PC-3 (cell line): ENCODE results near the gene AASDHPPT. TPM values are rescaled to one million over a fixed set of nuclear protein-coding genes. Genes with fewer than 3 reads are reported as not detected.

Experiments used
- ATAC-seq: fragments of 200-7000 bp; cut with Tn5 transposase; 2 replicates; pipeline ENCODE4 v1.9.1; 2020; ENCODE audit warnings: mild to moderate bottlenecking, moderate library complexity
- BruUV-seq: library from RNA; stranded (reverse); fragments of 400-500 nt; replicated peaks from 2 replicates; lab custom pipeline; 2021; lab: Mats Ljungman, UMichigan
- CTCF ChIA-PET: fragments of 300-600 bp; sonication (Branson Sonifier 250); formaldehyde crosslinking; loops from one replicate; lab custom pipeline; 2022; ENCODE audit warnings: antibody characterized with exemption; lab: Charles Lee
- POLR2A ChIA-PET: fragments of 300-600 bp; sonication (Branson Sonifier 250); formaldehyde crosslinking; loops from one replicate; lab custom pipeline; 2022; ENCODE audit warnings: antibody characterized with exemption; ENCODE audit not compliant: unreplicated experiment; lab: Charles Lee
- DNase-seq: peaks from one replicate; pipeline ENCODE4 v3.0.0-alpha.2; 2015
- H2AFZ ChIP-seq: fragments of 300-600 bp; sonication (generic); 2 replicates; pipeline ENCODE4 v1.6.0; 2016; ENCODE audit warnings: antibody characterized with exemption, low read length
- H3F3A ChIP-seq: fragments of 300-600 bp; sonication (generic); one replicate; pipeline ENCODE4 v1.6.0; 2017; ENCODE audit warnings: antibody characterized with exemption, low read length, control low read depth, mild to moderate bottlenecking; ENCODE audit not compliant: unreplicated experiment
- H3K27ac ChIP-seq: fragments of 300-600 bp; sonication (generic); 2 replicates; pipeline ENCODE4 v1.5.1; 2016; ENCODE audit warnings: mild to moderate bottlenecking, low read length
- H3K27me3 ChIP-seq: fragments of 300-600 bp; sonication (generic); 2 replicates; pipeline ENCODE4 v1.6.1; 2016; ENCODE audit warnings: low read length, mixed read lengths
- H3K36me3 ChIP-seq: fragments of 300-600 bp; sonication (generic); 2 replicates; pipeline ENCODE4 v1.6.1; 2016; ENCODE audit warnings: low read depth, mixed run types, low read length, mixed read lengths
- H3K4me1 ChIP-seq: fragments of 300-600 bp; sonication (generic); 2 replicates; pipeline ENCODE4 v1.5.1; 2016; ENCODE audit warnings: low read length; ENCODE audit not compliant: insufficient read depth
- H3K4me2 ChIP-seq: fragments of 300-600 bp; sonication (generic); 2 replicates; pipeline ENCODE4 v1.6.0; 2016; ENCODE audit warnings: low read length
- H3K4me3 ChIP-seq: fragments of 300-600 bp; sonication (generic); 2 replicates; pipeline ENCODE4 v1.5.1; 2016; ENCODE audit warnings: mild to moderate bottlenecking, low read length, mixed read lengths
- H3K79me2 ChIP-seq: fragments of 300-600 bp; sonication (generic); 2 replicates; pipeline ENCODE4 v1.6.1; 2017; ENCODE audit warnings: low read length, mixed read lengths
- H3K9ac ChIP-seq: fragments of 300-600 bp; sonication (generic); 2 replicates; pipeline ENCODE4 v1.6.0; 2016; ENCODE audit warnings: mild to moderate bottlenecking, low read length
- H3K9me2 ChIP-seq: fragments of 300-600 bp; sonication (generic); replicated peaks from 2 replicates; pipeline ENCODE4 v1.6.1; 2016; ENCODE audit warnings: mixed run types, low read length, mixed read lengths
- H3K9me3 ChIP-seq: fragments of 300-600 bp; sonication (generic); 2 replicates; pipeline ENCODE4 v1.6.1; 2016; ENCODE audit warnings: low read length, mixed read lengths
- H4K20me1 ChIP-seq: fragments of 300-600 bp; sonication (generic); 2 replicates; pipeline ENCODE4 v1.6.1; 2016; ENCODE audit warnings: low read length, mixed read lengths
- CTCF ChIP-seq: fragments of 300-600 bp; sonication (generic); conservative IDR thresholded peaks from 2 replicates; pipeline ENCODE4 v1.5.1; 2017; ENCODE audit warnings: antibody characterized with exemption, low read depth, mild to moderate bottlenecking, low read length
- EZH2 ChIP-seq: fragments of 300-600 bp; sonication (generic); IDR thresholded peaks from one replicate; pipeline ENCODE4 v1.6.1; 2017; ENCODE audit warnings: antibody characterized with exemption, mild to moderate bottlenecking, low read length; ENCODE audit not compliant: unreplicated experiment
- EZH2phosphoT487 ChIP-seq: fragments of 300-600 bp; sonication (generic); IDR thresholded peaks from 2 replicates; pipeline ENCODE4 v1.6.1; 2018; ENCODE audit warnings: mild to moderate bottlenecking, antibody characterized with exemption, low read length, borderline replicate concordance
- intact Hi-C: fragments of 100-400 bp; cut with micrococcal nuclease; formaldehyde crosslinking; loops from 2 replicates; pipeline ENCODE4 v1.9.0; 2023
- total RNA-seq: library from RNA; depleted of rRNA; stranded (reverse); fragments of >200 nt; gene quantifications from 2 replicates; pipeline ENCODE4 v1.2.3, GENCODE V29; 2014

Gene AASDHPPT
- total RNA-seq, 1 experiment from 2014 or later = 44.2 TPM

GRCh38 chr11:106101819-106102218 lies 24.4 kb downstream of the AASDHPPT start:
- no peak overlapping the region for H3K4me3 ChIP-seq
- peaks cover 14% of the 10 kb centered on the region; the same call in 1 of the 2 replicates for H3K36me3 ChIP-seq
- no peaks in the 10 kb centered on the region for H3K4me1 ChIP-seq
- CTCF ChIA-PET = no interaction called here
- no peaks in the 10 kb centered on the region for H3F3A ChIP-seq
- TF ChIP-seq EZH2phosphoT487 (no peak), EZH2 (no peak), CTCF (no peak)
- no peaks in the 10 kb centered on the region for H3K9me2 ChIP-seq
- no TSS peak for BruUV-seq
- no peak overlapping the region for H3K27ac ChIP-seq
- DNase-seq (no peak), ATAC-seq (no peak)
- no peaks in the 10 kb centered on the region for H4K20me1 ChIP-seq
- no peaks in the 10 kb centered on the region for H3K27me3 ChIP-seq
- H2AFZ ChIP-seq = no peak overlapping the region
- no peaks in the 10 kb centered on the region for H3K9me3 ChIP-seq
- no peak overlapping the region for H3K9ac ChIP-seq
- POLR2A ChIA-PET = no interaction called here
- no peaks in the 10 kb centered on the region for H3K79me2 ChIP-seq
- intact Hi-C loops = no loop called here
- H3K4me2 ChIP-seq = no peak overlapping the region

DNA sequence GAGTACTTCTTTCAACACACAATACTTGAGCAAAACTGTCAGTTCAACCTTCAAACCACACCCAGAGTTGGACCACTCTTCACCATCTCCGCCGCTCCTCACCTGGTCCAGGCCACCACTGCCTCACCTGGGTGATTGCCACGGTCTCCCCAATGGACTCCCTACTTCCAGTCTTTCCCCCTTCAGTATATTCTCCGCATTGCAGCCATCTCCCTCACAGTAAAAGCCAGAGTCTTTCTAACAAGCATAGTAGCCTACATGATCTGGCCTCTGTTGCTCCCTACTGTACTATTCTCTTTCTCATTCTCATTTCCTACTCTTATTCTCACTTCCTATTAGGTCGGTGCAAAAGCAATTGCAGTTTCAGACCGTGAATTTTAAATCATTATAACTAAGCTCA lies 28.5 kb downstream of the AASDHPPT start:
- ATAC-seq = no peak
- intact Hi-C loops = no loop called here

More for the DNA sequence above, 28.5 kb downstream of the AASDHPPT start:
- Histone ChIP-seq H2AFZ (no peak overlapping the region), H3K36me3 (no peaks in the 10 kb centered on the region), H3K4me1 (no peaks in the 10 kb centered on the region), H3K9ac (no peak overlapping the region), H3K4me2 (no peak overlapping the region), H3F3A (no peaks in the 10 kb centered on the region), H3K9me2 (no peaks in the 10 kb centered on the region), H3K9me3 (no peaks in the 10 kb centered on the region), H3K27ac (no peak overlapping the region), H3K27me3 (no peaks in the 10 kb centered on the region), H4K20me1 (no peaks in the 10 kb centered on the region), H3K4me3 (no peak overlapping the region), H3K79me2 (no peaks in the 10 kb centered on the region)
- ChIA-PET POLR2A (no interaction called here), CTCF (no interaction called here)
- no TSS peak for BruUV-seq
- DNase-seq = no peak
- TF ChIP-seq CTCF = no peak
- no peak for TF ChIP-seq EZH2phosphoT487
- TF ChIP-seq EZH2 = no peak
